ENCODE measurements around the gene YTHDF2. TPM values are rescaled to one million over a fixed set of nuclear protein-coding genes. Genes with fewer than 3 reads are reported as not detected.

Gene YTHDF2
- total RNA-seq, 2 experiments from 2014 or later, result 72.2 to 82.1 TPM

DNA sequence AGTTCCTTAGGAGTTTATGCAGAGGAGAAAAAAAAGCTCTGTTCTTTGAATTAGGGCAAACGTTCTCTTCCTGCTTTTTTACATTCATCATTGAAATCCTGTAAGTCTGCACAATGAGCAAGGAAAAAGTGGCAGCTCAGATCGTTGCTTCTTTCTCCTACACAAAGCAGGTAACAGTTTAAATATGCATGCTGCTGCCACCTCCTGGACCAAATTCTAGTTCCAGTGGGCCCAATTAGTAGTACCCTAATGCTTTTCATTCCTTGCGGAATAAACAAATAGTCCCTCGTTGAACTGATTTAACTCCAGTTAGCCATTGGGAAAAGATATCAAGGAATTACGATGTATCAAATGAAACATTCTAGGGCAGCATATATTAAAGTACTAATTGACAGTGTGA is 20.1 kb downstream of the YTHDF2 start:
- H3K4me1 Mint-ChIP-seq (ENCODE audit: low read depth), result peaks cover 17% of the 10 kb centered on the region
- TF ChIP-seq, protein P1, sequence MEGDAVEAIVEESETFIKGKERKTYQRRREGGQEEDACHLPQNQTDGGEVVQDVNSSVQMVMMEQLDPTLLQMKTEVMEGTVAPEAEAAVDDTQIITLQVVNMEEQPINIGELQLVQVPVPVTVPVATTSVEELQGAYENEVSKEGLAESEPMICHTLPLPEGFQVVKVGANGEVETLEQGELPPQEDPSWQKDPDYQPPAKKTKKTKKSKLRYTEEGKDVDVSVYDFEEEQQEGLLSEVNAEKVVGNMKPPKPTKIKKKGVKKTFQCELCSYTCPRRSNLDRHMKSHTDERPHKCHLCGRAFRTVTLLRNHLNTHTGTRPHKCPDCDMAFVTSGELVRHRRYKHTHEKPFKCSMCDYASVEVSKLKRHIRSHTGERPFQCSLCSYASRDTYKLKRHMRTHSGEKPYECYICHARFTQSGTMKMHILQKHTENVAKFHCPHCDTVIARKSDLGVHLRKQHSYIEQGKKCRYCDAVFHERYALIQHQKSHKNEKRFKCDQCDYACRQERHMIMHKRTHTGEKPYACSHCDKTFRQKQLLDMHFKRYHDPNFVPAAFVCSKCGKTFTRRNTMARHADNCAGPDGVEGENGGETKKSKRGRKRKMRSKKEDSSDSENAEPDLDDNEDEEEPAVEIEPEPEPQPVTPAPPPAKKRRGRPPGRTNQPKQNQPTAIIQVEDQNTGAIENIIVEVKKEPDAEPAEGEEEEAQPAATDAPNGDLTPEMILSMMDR (IDR thresholded peaks at IDR 0.05), result peak; percentile 19
- H3K36me3 Mint-ChIP-seq (ENCODE audit: low read depth), result peaks cover 29% of the 10 kb centered on the region
- intact Hi-C loops (cut with micrococcal nuclease), result no loop called here
- H3K27me3 Mint-ChIP-seq, result no peaks in the 10 kb centered on the region
- no peak overlapping the region for H3K4me3 Mint-ChIP-seq
- CTCF ChIA-PET, result interaction anchor here (0.7 to 2.9 kb wide), 7 partner anchors 12 to 446 kb away, joined by 3 to 11 read pairs (median 4); partner anchors contain the start of gene TAF12
- H3K9me3 Mint-ChIP-seq, result no peaks in the 10 kb centered on the region
- POLR2A ChIA-PET, result interaction anchor here (0.6 to 1.0 kb wide), 3 partner anchors 10 to 17 kb away, joined by 3 to 4 read pairs (median 3); no protein-coding TSS in a partner anchor
- ATAC-seq, result no peak
- peak; percentile 18 for DNase-seq
- H3K27ac Mint-ChIP-seq, result no peak overlapping the region

DNA sequence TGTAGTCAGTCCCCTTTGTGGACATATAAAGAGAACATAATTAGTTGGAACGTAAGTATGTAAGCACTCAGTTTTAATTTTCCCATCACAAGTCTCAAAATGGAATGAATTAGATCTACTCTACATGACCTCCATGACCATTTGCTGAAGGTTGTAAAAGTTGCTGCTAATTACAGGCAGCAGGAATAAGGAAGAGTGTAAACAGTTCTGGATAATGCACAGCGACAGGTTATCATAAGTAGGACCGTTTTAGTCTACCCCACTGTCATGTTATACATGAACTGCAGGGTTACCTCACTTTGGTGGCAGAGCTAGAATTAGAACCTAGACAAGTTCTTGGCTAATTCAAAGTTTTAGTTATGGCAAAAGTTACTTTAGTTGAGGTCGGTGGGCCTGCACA is 21.7 kb downstream of the YTHDF2 start:
- intact Hi-C loops (cut with micrococcal nuclease), result no loop called here
- ATAC-seq (no peak), DNase-seq (no peak)
- TF ChIP-seq, protein P1 (IDR thresholded peaks at IDR 0.05), result no peak
- Mint-ChIP-seq H3K36me3 (ENCODE audit: low read depth) (peaks cover 26% of the 10 kb centered on the region), H3K4me1 (ENCODE audit: low read depth) (peaks cover 16% of the 10 kb centered on the region), H3K9me3 (no peaks in the 10 kb centered on the region), H3K27me3 (no peaks in the 10 kb centered on the region), H3K27ac (peak overlapping the region; percentile 38), H3K4me3 (no peak overlapping the region)
- ChIA-PET POLR2A (interaction anchor here (0.9 to 1.1 kb wide), 2 partner anchors 12 to 210 kb away, joined by 3 read pairs; no protein-coding TSS in a partner anchor), CTCF (interaction anchor here (1.0 to 2.9 kb wide), 3 partner anchors 17 to 119 kb away, joined by 3 to 7 read pairs (median 6); partner anchors contain the start of gene YTHDF2)

DNA sequence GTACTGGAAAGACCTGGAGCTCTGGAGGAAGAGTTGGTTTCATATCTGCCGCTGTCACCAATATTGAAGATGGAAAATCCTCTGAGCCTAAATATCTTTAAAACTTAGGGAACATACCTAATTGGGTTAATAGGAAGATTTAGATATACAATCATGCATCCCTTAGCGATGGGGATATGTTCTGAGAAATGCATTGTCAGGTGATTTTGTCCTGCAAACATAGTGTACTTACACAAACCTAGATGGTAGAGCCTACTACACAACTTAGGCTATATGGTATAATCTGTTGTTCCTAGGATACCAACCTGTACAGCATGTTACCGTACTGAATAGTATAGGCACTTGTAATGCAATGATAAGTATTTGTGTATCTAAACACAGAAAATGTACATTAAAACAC is 22.5 kb downstream of the YTHDF2 start:
- Mint-ChIP-seq H3K27me3 (no peaks in the 10 kb centered on the region), H3K27ac (no peak overlapping the region), H3K9me3 (no peaks in the 10 kb centered on the region), H3K4me1 (ENCODE audit: low read depth) (peaks cover 12% of the 10 kb centered on the region), H3K36me3 (ENCODE audit: low read depth) (peaks cover 23% of the 10 kb centered on the region), H3K4me3 (no peak overlapping the region)
- intact Hi-C loops (cut with micrococcal nuclease), result no loop called here
- ChIA-PET CTCF (interaction anchor here (1.0 to 2.9 kb wide), 3 partner anchors 16 to 118 kb away, joined by 3 to 7 read pairs (median 6); partner anchors contain the start of gene YTHDF2), POLR2A (interaction anchor here (0.9 to 1.1 kb wide), 3 partner anchors 13 to 211 kb away, joined by 3 read pairs; no protein-coding TSS in a partner anchor)
- TF ChIP-seq, protein P1 (IDR thresholded peaks at IDR 0.05), result no peak
- DNase-seq (no peak), ATAC-seq (no peak)

DNA sequence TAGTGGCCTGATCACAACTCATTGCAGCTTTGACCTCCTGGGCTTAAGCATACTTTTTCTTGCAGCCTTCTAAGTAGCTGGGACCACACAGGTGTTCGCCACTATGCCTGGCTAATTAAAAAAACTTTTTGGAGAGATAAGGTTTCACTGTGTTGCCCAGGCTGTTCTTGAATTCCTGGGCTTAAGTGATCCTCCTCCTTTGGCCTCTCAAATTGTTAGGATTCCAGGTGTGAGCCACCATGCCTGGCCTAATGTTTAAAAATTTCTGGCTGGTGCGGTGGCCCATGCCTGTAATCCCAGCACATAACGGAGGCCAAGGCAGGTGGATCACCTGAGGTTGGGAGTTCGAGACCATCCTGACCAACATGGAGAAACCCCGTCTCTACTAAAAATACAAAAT is 24.4 kb downstream of the YTHDF2 start:
- ChIA-PET POLR2A (interaction anchor here (0.6 to 1.8 kb wide), 2 partner anchors 11 to 239 kb away, joined by 3 to 4 read pairs; no protein-coding TSS in a partner anchor), CTCF (no interaction called here)
- ATAC-seq (no peak), DNase-seq (no peak)
- intact Hi-C loops (cut with micrococcal nuclease), result no loop called here
- Mint-ChIP-seq H3K9me3 (no peaks in the 10 kb centered on the region), H3K4me3 (no peak overlapping the region), H3K36me3 (ENCODE audit: low read depth) (peaks cover 34% of the 10 kb centered on the region), H3K4me1 (ENCODE audit: low read depth) (peaks cover 16% of the 10 kb centered on the region), H3K27ac (no peak overlapping the region), H3K27me3 (no peaks in the 10 kb centered on the region)
- TF ChIP-seq, protein P1 (IDR thresholded peaks at IDR 0.05), result no peak

DNA sequence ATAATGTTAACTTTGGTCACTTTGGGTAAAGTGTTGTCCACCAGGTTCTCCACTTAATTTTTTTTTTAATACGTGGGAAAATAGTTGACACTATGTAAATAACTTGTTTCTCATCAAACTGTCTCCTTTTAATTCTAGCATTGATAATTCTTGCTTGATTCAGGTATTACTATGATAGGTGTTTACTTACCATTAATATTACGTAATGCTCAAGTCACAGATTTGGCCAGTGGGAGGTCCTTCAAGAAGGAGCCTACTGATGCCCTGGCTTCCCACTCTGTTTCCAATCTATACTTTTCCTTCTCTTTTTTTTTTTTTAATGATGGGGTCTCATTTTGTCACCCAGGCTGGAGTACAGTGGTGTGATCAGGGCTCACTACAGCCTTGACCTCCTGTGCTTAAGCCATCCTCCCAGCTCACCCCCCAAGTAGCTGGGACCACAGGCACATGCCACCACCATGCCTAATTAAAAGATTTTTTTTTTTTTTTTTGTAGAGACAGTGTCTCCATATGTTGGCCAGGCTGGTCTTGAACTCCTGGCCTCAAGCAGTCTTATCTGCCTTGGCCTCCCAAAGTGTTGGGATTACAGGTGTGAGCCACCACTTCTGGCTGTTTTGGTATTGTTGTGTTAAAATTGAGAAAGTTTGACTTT is 29.9 kb downstream of the YTHDF2 start:
- CTCF ChIA-PET, result no interaction called here
- Mint-ChIP-seq H3K27me3 (no peaks in the 10 kb centered on the region), H3K4me3 (no peak overlapping the region)

More for the DNA sequence above, 29.9 kb downstream of the YTHDF2 start:
- intact Hi-C loops (cut with micrococcal nuclease), result no loop called here
- ATAC-seq (no peak), DNase-seq (no peak)
- no peaks in the 10 kb centered on the region for H3K9me3 Mint-ChIP-seq
- H3K4me1 Mint-ChIP-seq (ENCODE audit: low read depth), result peaks cover 13% of the 10 kb centered on the region
- POLR2A ChIA-PET, result no interaction called here
- TF ChIP-seq, protein P1 (IDR thresholded peaks at IDR 0.05), result no peak
- H3K27ac Mint-ChIP-seq, result no peak overlapping the region
- peaks cover 28% of the 10 kb centered on the region for H3K36me3 Mint-ChIP-seq (ENCODE audit: low read depth)

Data from activated CD8-positive, alpha-beta T cell treated with anti-CD3 and anti-CD28 coated beads for 36 hours (primary cell).